WTC11 (cell line): ENCODE measurements around the gene ATP11B.

Experiments used
- CREB1 ChIP-seq: sonication (generic); formaldehyde crosslinking; IDR thresholded peaks from 2 replicates; pipeline ENCODE4 v1.8.0; 2023; ENCODE audit warnings: mild to moderate bottlenecking, missing genetic modification reagents
- E2F4 ChIP-seq: sonication (generic); formaldehyde crosslinking; IDR thresholded peaks from 2 replicates; pipeline ENCODE4 v1.8.1; 2022; ENCODE audit warnings: low read depth, mild to moderate bottlenecking, moderate library complexity, missing genetic modification reagents, borderline replicate concordance
- E2F5 ChIP-seq: sonication (generic); formaldehyde crosslinking; IDR thresholded peaks from 2 replicates; pipeline ENCODE4 v1.8.1; 2022; ENCODE audit warnings: mild to moderate bottlenecking, moderate library complexity, missing genetic modification reagents
- ESRRA ChIP-seq: sonication (generic); formaldehyde crosslinking; IDR thresholded peaks from 2 replicates; pipeline ENCODE4 v1.8.1; 2022; ENCODE audit warnings: mild to moderate bottlenecking, missing genetic modification reagents, borderline replicate concordance
- FOXP1 ChIP-seq: sonication (generic); formaldehyde crosslinking; IDR thresholded peaks from 2 replicates; pipeline ENCODE4 v1.8.0; 2022; ENCODE audit warnings: missing genetic modification reagents, mild to moderate bottlenecking, moderate library complexity, borderline replicate concordance
- NFYB ChIP-seq: sonication (generic); formaldehyde crosslinking; conservative IDR thresholded peaks from 2 replicates; pipeline ENCODE4 v1.8.0; 2022; ENCODE audit warnings: low read depth, missing genetic modification reagents
- NR1H2 ChIP-seq: sonication (generic); formaldehyde crosslinking; IDR thresholded peaks from 2 replicates; pipeline ENCODE4 v1.9.0; 2021; ENCODE audit warnings: mild to moderate bottlenecking, moderate library complexity, missing genetic modification reagents
- NR3C1 ChIP-seq: sonication (generic); formaldehyde crosslinking; conservative IDR thresholded peaks from 2 replicates; pipeline ENCODE4 v1.8.1; 2023; ENCODE audit warnings: low read depth, mild to moderate bottlenecking, missing genetic modification reagents
- SP1 ChIP-seq: sonication (generic); formaldehyde crosslinking; conservative IDR thresholded peaks from 2 replicates; pipeline ENCODE4 v1.8.1; 2022; ENCODE audit warnings: missing genetic modification reagents
- ZNF396 ChIP-seq: fragments of 250-450 bp; sonication (Bioruptor Pico); IDR thresholded peaks from 2 replicates; pipeline ENCODE4 v1.8.0; 2021; ENCODE audit warnings: mild to moderate bottlenecking, moderate library complexity, borderline replicate concordance
- TF ChIP-seq, protein P1 (sequence below): fragments of 200-600 bp; IDR thresholded peaks from 2 replicates; pipeline ENCODE4 v1.8.0; 2022; ENCODE audit warnings: antibody characterized with exemption
- TF ChIP-seq, protein P2 (sequence below): sonication (generic); formaldehyde crosslinking; IDR thresholded peaks from 2 replicates; pipeline ENCODE4 v1.8.0; 2022; ENCODE audit warnings: mild to moderate bottlenecking, missing genetic modification reagents
- TF ChIP-seq, protein P3 (sequence below): fragments of 250-450 bp; sonication (Bioruptor Pico); IDR thresholded peaks from 2 replicates; pipeline ENCODE4 v2.1.2; 2022; ENCODE audit warnings: mild to moderate bottlenecking, moderate library complexity

GRCh38 chr3:182790612-182791011, 2.7 kb upstream of the ATP11B start:
- TF ChIP-seq E2F4 (CRISPR knock-in tag) = no peak
- TF ChIP-seq, protein P1, sequence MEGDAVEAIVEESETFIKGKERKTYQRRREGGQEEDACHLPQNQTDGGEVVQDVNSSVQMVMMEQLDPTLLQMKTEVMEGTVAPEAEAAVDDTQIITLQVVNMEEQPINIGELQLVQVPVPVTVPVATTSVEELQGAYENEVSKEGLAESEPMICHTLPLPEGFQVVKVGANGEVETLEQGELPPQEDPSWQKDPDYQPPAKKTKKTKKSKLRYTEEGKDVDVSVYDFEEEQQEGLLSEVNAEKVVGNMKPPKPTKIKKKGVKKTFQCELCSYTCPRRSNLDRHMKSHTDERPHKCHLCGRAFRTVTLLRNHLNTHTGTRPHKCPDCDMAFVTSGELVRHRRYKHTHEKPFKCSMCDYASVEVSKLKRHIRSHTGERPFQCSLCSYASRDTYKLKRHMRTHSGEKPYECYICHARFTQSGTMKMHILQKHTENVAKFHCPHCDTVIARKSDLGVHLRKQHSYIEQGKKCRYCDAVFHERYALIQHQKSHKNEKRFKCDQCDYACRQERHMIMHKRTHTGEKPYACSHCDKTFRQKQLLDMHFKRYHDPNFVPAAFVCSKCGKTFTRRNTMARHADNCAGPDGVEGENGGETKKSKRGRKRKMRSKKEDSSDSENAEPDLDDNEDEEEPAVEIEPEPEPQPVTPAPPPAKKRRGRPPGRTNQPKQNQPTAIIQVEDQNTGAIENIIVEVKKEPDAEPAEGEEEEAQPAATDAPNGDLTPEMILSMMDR = no peak
- TF ChIP-seq, protein P2, sequence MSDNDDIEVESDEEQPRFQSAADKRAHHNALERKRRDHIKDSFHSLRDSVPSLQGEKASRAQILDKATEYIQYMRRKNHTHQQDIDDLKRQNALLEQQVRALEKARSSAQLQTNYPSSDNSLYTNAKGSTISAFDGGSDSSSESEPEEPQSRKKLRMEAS (CRISPR knock-in tag) = no peak
- TF ChIP-seq CREB1 (CRISPR knock-in tag) = no peak
- TF ChIP-seq, protein P3, sequence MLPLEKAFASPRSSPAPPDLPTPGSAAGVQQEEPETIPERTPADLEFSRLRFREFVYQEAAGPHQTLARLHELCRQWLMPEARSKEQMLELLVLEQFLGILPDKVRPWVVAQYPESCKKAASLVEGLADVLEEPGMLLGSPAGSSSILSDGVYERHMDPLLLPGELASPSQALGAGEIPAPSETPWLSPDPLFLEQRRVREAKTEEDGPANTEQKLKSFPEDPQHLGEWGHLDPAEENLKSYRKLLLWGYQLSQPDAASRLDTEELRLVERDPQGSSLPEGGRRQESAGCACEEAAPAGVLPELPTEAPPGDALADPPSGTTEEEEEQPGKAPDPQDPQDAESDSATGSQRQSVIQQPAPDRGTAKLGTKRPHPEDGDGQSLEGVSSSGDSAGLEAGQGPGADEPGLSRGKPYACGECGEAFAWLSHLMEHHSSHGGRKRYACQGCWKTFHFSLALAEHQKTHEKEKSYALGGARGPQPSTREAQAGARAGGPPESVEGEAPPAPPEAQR (CRISPR knock-in tag) = no peak
- no peak for TF ChIP-seq ESRRA (CRISPR knock-in tag)
- TF ChIP-seq SP1 (CRISPR knock-in tag) = no peak
- no peak for TF ChIP-seq NR1H2 (CRISPR knock-in tag)
- TF ChIP-seq E2F5 (CRISPR knock-in tag) = no peak
- TF ChIP-seq NR3C1 (CRISPR knock-in tag) = no peak
- TF ChIP-seq ZNF396 (CRISPR knock-in tag) = no peak
- TF ChIP-seq FOXP1 (CRISPR knock-in tag) = no peak
- TF ChIP-seq NFYB (CRISPR knock-in tag) = no peak
